ENCODE results near the gene CCDC40. TPM values are rescaled to one million over a fixed set of nuclear protein-coding genes. Genes with fewer than 3 reads are reported as not detected.

The CCDC40 gene
- total and polyA plus RNA-seq, 10 of the 15 experiments (the other 5 are each of a cell fraction or from before 2014, with no cell fraction given): 0.06 to 0.10 TPM; not detected in 8

DNA sequence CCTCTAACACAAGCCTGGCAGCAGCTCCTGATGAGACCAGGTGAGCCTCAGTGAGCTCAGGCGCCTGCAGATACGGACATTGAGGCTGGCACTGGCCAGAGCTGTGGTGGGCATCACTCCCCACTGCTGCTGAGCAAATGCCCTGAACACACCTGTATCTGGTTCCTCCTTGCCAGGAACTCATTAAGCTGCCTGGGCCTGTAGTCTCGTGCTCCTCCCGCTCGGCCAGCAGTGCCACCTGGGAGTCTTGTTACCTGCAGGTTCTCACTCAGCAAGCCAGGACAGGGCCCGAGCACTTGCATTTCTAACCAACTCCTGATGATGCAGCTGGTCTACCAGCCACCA is 97.2 kb downstream of the CCDC40 start:
- CTCF ChIA-PET: interaction anchor here (0.6 to 1.1 kb wide), 5 partner anchors 9 to 127 kb away, joined by 3 to 5 read pairs (median 3); partner anchors contain the start of gene GAA

DNA sequence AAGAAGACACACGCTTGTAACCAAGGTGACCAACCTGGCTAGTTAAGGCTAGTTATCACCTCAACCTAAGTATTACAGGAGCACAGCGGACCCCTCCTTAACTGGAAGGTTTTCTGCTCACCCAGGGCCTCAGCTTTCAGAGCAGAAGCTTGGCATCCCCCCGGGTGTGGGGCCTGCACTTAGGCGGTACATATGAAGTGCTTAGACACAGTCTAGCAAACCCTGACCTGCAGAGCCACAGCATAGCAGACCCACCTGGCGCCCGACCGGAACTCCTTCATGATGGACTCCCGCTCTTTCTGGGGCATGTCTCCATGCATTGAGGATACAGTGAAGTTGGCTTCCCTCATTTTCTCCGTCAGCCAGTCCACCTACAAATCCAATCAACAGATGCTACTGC is 100.7 kb downstream of the CCDC40 start:
- TF ChIP-seq, protein P1, sequence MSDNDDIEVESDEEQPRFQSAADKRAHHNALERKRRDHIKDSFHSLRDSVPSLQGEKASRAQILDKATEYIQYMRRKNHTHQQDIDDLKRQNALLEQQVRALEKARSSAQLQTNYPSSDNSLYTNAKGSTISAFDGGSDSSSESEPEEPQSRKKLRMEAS (IDR thresholded peaks at IDR 0.05; ENCODE audit: low read depth, low read length): no peak
- BruUV-seq (replicated peaks): no TSS peak
- no peak overlapping the region for H3K27ac ChIP-seq (ENCODE audit: control insufficient read depth, insufficient read depth)
- intact Hi-C loops (cut with micrococcal nuclease; ENCODE audit: unreplicated experiment): no loop called here
- no peaks in the 10 kb centered on the region for H3K4me1 ChIP-seq (ENCODE audit: control insufficient read depth, insufficient read depth, low read length)
- H2AFZ ChIP-seq (ENCODE audit: control insufficient read depth, low read depth, low read length): no peak overlapping the region
- H3K4me3 ChIP-seq: no peak overlapping the region
- ChIA-PET POLR2A (no interaction called here), RAD21 (ENCODE audit: unreplicated experiment) (no interaction called here), CTCF (no interaction called here), SMC1A (ENCODE audit: uncharacterized antibody, unreplicated experiment) (no interaction called here)
- DNase-seq (ENCODE audit: low read depth, low spot score): no peak
- in situ Hi-C loops (cut with MboI): no loop called here
- H3K36me3 ChIP-seq (ENCODE audit: control insufficient read depth in 2 of 2, insufficient read depth in 2 of 2, low read length in 1 of 2): peaks cover 23 to 51% of the 10 kb centered on the region in 2 experiments
- H3K4me2 ChIP-seq (ENCODE audit: control insufficient read depth, insufficient read depth): no peak overlapping the region
- peaks cover 3% of the 10 kb centered on the region for H3K79me2 ChIP-seq (ENCODE audit: control insufficient read depth, insufficient read depth, low read length)
- WGBS (ENCODE audit: insufficient coverage, insufficient replicate concordance, low lambda C conversion rate, missing lambda C conversion rate): 96% methylated on average over 9 of the region's 9 CpGs
- no peak for ATAC-seq
- no peak for FAIRE-seq
- no peaks in the 10 kb centered on the region for H3K9me3 ChIP-seq (replicated peaks; ENCODE audit: control insufficient read depth, insufficient read depth, low read length)
- H3K27me3 ChIP-seq (replicated peaks in 1 of 2; ENCODE audit: control insufficient read depth in 2 of 2, insufficient read depth in 2 of 2, low read length in 1 of 2): no peaks in the 10 kb centered on the region
- H4K20me1 ChIP-seq (ENCODE audit: control insufficient read depth, insufficient read depth): no peaks in the 10 kb centered on the region
- H3K9ac ChIP-seq (ENCODE audit: control insufficient read depth, insufficient read depth, low read length): no peak overlapping the region

More for the DNA sequence above, 97.2 kb downstream of the CCDC40 start:
- Histone ChIP-seq H3K9me3 (replicated peaks; ENCODE audit: control insufficient read depth, insufficient read depth, low read length) (no peaks in the 10 kb centered on the region), H3K27me3 (replicated peaks in 1 of 2; ENCODE audit: control insufficient read depth in 2 of 2, insufficient read depth in 2 of 2, low read length in 1 of 2) (no peaks in the 10 kb centered on the region), H3K9ac (ENCODE audit: control insufficient read depth, insufficient read depth, low read length) (no peak overlapping the region), H3K27ac (ENCODE audit: control insufficient read depth, insufficient read depth) (no peak overlapping the region), H3K4me3 (no peak overlapping the region), H4K20me1 (ENCODE audit: control insufficient read depth, insufficient read depth) (no peaks in the 10 kb centered on the region), H3K4me1 (ENCODE audit: control insufficient read depth, insufficient read depth, low read length) (no peaks in the 10 kb centered on the region), H2AFZ (ENCODE audit: control insufficient read depth, low read depth, low read length) (no peak overlapping the region), H3K79me2 (ENCODE audit: control insufficient read depth, insufficient read depth, low read length) (no peaks in the 10 kb centered on the region), H3K4me2 (ENCODE audit: control insufficient read depth, insufficient read depth) (no peak overlapping the region), H3K36me3 (ENCODE audit: control insufficient read depth in 2 of 2, insufficient read depth in 2 of 2, low read length in 1 of 2) (peaks cover 13 to 36% of the 10 kb centered on the region in 2 experiments)
- no peak for FAIRE-seq
- no peak for ATAC-seq
- TF ChIP-seq, protein P1 (IDR thresholded peaks at IDR 0.05; ENCODE audit: low read depth, low read length): no peak
- TF ChIP-seq, protein P2, sequence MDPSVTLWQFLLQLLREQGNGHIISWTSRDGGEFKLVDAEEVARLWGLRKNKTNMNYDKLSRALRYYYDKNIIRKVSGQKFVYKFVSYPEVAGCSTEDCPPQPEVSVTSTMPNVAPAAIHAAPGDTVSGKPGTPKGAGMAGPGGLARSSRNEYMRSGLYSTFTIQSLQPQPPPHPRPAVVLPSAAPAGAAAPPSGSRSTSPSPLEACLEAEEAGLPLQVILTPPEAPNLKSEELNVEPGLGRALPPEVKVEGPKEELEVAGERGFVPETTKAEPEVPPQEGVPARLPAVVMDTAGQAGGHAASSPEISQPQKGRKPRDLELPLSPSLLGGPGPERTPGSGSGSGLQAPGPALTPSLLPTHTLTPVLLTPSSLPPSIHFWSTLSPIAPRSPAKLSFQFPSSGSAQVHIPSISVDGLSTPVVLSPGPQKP (IDR thresholded peaks at IDR 0.05; ENCODE audit: low read depth, low read length): no peak
- 99% methylated on average over 6 of the region's 6 CpGs for WGBS (ENCODE audit: insufficient coverage, insufficient replicate concordance, low lambda C conversion rate, missing lambda C conversion rate)
- no peak for DNase-seq (ENCODE audit: low read depth, low spot score)
- RAD21 ChIA-PET (ENCODE audit: unreplicated experiment): no interaction called here
- POLR2A ChIA-PET: no interaction called here
- SMC1A ChIA-PET (ENCODE audit: uncharacterized antibody, unreplicated experiment): no interaction called here
- no TSS peak for BruUV-seq (replicated peaks)
- in situ Hi-C loops (cut with MboI) (no loop called here), intact Hi-C loops (cut with micrococcal nuclease; ENCODE audit: unreplicated experiment) (no loop called here)
